Esophagus muscularis mucosa (tissue), 4 donors: ENCODE results near the gene RFTN1. TPM values are rescaled to one million over a fixed set of nuclear protein-coding genes. Genes with fewer than 3 reads are reported as not detected.
A peak's percentile ranks its signal among the peaks of the same experiment; 100 is the strongest.

ENCODE experiments used
- DNase-seq: peaks from one replicate; pipeline ENCODE4 v3.0.0-alpha.2; 2017; ENCODE audit errors: extremely low spot score
- H3K27ac ChIP-seq, 4 donors: fragments of 200-600 bp; sonication (generic); replicated peaks in 1 of 4; 1 replicate in 3 of 4; 2 replicates in 1 of 4; pipeline ENCODE4 v1.5.1; 2016 to 2019; ENCODE audit warnings: mild to moderate bottlenecking in 1 of 4
- H3K27me3 ChIP-seq, 4 donors: fragments of 200-600 bp; sonication (generic); one replicate each; pipeline versions ENCODE4 v1.5.1 to v1.6.0; 2016 to 2019
- H3K36me3 ChIP-seq, 4 donors: fragments of 200-600 bp; sonication (generic); one replicate each; pipeline ENCODE4 v1.5.1; 2016 to 2019
- H3K4me1 ChIP-seq, 4 donors: fragments of 200-600 bp; sonication (generic); one replicate each; pipeline ENCODE4 v1.5.1; 2016 to 2019
- H3K4me3 ChIP-seq, 4 donors: fragments of 200-600 bp; sonication (generic); 1 replicate in 2 of 4; 2 replicates in 2 of 4; pipeline ENCODE4 v1.5.1; 2016 to 2019; ENCODE audit warnings: mild to moderate bottlenecking in 4 of 4, moderate library complexity in 1 of 4
- H3K9me3 ChIP-seq, 4 donors: fragments of 200-600 bp; sonication (generic); 1 replicate in 3 of 4; 2 replicates in 1 of 4; pipeline ENCODE4 v1.5.1; 2016 to 2019
- CTCF ChIP-seq, 3 experiments: fragments of 200-600 bp in 2 of 3; fragments of 450-650 bp in 1 of 3; sonication (generic) in 2 of 3; IDR thresholded peaks; one replicate each; pipeline ENCODE4 v1.5.1; 2017 to 2019; ENCODE audit warnings: antibody characterized with exemption in 3 of 3, mild to moderate bottlenecking in 2 of 3, moderate library complexity in 1 of 3
- EP300 ChIP-seq: sonication (generic); formaldehyde crosslinking; IDR thresholded peaks from one replicate; pipeline ENCODE4 v1.6.1; 2017; ENCODE audit warnings: antibody characterized with exemption
- POLR2A ChIP-seq: fragments of 450-650 bp; IDR thresholded peaks from one replicate; pipeline ENCODE4 v1.6.1; 2017; ENCODE audit warnings: antibody characterized with exemption, moderate library complexity, mild to moderate bottlenecking, low read depth
- POLR2AphosphoS5 ChIP-seq, 2 donors: sonication (generic); formaldehyde crosslinking; IDR thresholded peaks; one replicate each; pipeline ENCODE4 v1.6.1; 2017; ENCODE audit warnings: antibody characterized with exemption in 2 of 2
- WGBS: methylation state at CpG from one replicate; pipeline ENCODE4 v1.1.5; 2018; 5-methylcytosine and 5-hydroxymethylcytosine counted together
- intact Hi-C: fragments of 100-400 bp; cut with DNase I; formaldehyde crosslinking; loops from one replicate; pipeline ENCODE4 v1.15.1; 2023
- total RNA-seq, 4 donors: library from RNA; depleted of rRNA; stranded (reverse); fragments of >200 nt; gene quantifications; one replicate each; pipeline versions ENCODE4 v1.1.0 to v1.2.1, GENCODE V29; 2016

The RFTN1 gene
- total RNA-seq, 4 donors from 2014 or later, result 79.7 to 142 (median 104) TPM

- 76% methylated on average over 1 of the region's 1 CpG for WGBS
- intact Hi-C loops, result no loop called here
Measured at GRCh38 chr3:16332904-16333426, 180.5 kb downstream of the RFTN1 start.

GRCh38 chr3:16331319-16331883 lies 182.1 kb downstream of the RFTN1 start:
- Histone ChIP-seq H3K27me3 (no peaks in the 10 kb centered on the region), H3K9me3 (peaks cover 0 to 7% (median 2%) of the 10 kb centered on the region in 4 donors), H3K27ac (no peak overlapping the region), H3K4me3 (no peak overlapping the region), H3K36me3 (peaks cover 0 to 39% (median 11%) of the 10 kb centered on the region in 4 donors), H3K4me1 (peaks cover 14 to 68% (median 49%) of the 10 kb centered on the region in 4 donors)
- intact Hi-C loops, result no loop called here
- no peak for TF ChIP-seq POLR2A
- no peak for TF ChIP-seq CTCF (IDR thresholded peaks at IDR 0.05)
- no peak for TF ChIP-seq POLR2AphosphoS5 (IDR thresholded peaks at IDR 0.05)
- TF ChIP-seq EP300, result no peak
- 94% methylated on average over 3 of the region's 3 CpGs for WGBS
- no peak for DNase-seq

More at GRCh38 chr3:16332904-16333426, 180.5 kb downstream of the RFTN1 start:
- TF ChIP-seq CTCF (IDR thresholded peaks at IDR 0.05) (no peak), EP300 (peak; percentile 68), POLR2AphosphoS5 (IDR thresholded peaks at IDR 0.05) (peak in 1 of 2 donors; percentile 73), POLR2A (no peak)
- Histone ChIP-seq H3K9me3 (peaks cover 0 to 7% (median 2%) of the 10 kb centered on the region in 4 donors), H3K27ac (peak overlapping the region; percentile 74 to 83 (median 80)), H3K4me3 (no peak overlapping the region), H3K4me1 (peaks cover 15 to 65% (median 49%) of the 10 kb centered on the region in 4 donors), H3K36me3 (peaks cover 0 to 32% (median 14%) of the 10 kb centered on the region in 4 donors), H3K27me3 (no peaks in the 10 kb centered on the region)
- no peak for DNase-seq

GRCh38 chr3:16330351-16330750 lies 183.1 kb downstream of the RFTN1 start:
- Histone ChIP-seq H3K36me3 (peaks cover 0 to 40% (median 12%) of the 10 kb centered on the region in 4 donors), H3K9me3 (peaks cover 0 to 7% (median 2%) of the 10 kb centered on the region in 4 donors), H3K27ac (no peak overlapping the region), H3K4me1 (peaks cover 6 to 64% (median 48%) of the 10 kb centered on the region in 4 donors), H3K4me3 (no peak overlapping the region), H3K27me3 (no peaks in the 10 kb centered on the region)
- whole genome bisulfite sequencing, result 87% methylated on average over 4 of the region's 4 CpGs
- no peak for DNase-seq
- TF ChIP-seq EP300, result no peak
- TF ChIP-seq POLR2A, result no peak
- TF ChIP-seq CTCF (IDR thresholded peaks at IDR 0.05), result no peak
- TF ChIP-seq POLR2AphosphoS5 (IDR thresholded peaks at IDR 0.05), result no peak
- intact Hi-C loops, result no loop called here

GRCh38 chr3:16329826-16330129 lies 183.7 kb downstream of the RFTN1 start:
- Histone ChIP-seq H3K27ac (peak overlapping the region; percentile 27 to 75 (median 72)), H3K4me3 (no peak overlapping the region), H3K36me3 (peaks cover 0 to 38% (median 12%) of the 10 kb centered on the region in 4 donors), H3K27me3 (no peaks in the 10 kb centered on the region), H3K4me1 (peaks cover 6 to 66% (median 46%) of the 10 kb centered on the region in 4 donors), H3K9me3 (peaks cover 0 to 4% (median 1%) of the 10 kb centered on the region in 4 donors)
- intact Hi-C loops, result no loop called here
- TF ChIP-seq POLR2AphosphoS5 (IDR thresholded peaks at IDR 0.05) (no peak), EP300 (no peak), CTCF (IDR thresholded peaks at IDR 0.05) (no peak), POLR2A (no peak)
- DNase-seq, result no peak
- WGBS, result 89% methylated on average over 9 of the region's 9 CpGs
